KMS-11 (cell line): ENCODE results near the gene ATE1.

Source experiments
- H2AFZ ChIP-seq: fragments of 200-600 bp; sonication (generic); 2 replicates; pipeline ENCODE4 v1.6.1; 2016; ENCODE audit warnings: antibody characterized with exemption, mixed run types, low read depth
- H3K27ac ChIP-seq: fragments of 200-600 bp; sonication (generic); 2 replicates; pipeline ENCODE4 v1.6.1; 2016; ENCODE audit warnings: mild to moderate bottlenecking, mixed run types
- H3K27me3 ChIP-seq: fragments of 200-600 bp; sonication (generic); 2 replicates; pipeline ENCODE4 v1.6.1; 2017; ENCODE audit warnings: mild to moderate bottlenecking, low read depth, mixed run types, moderate library complexity; ENCODE audit not compliant: insufficient read depth
- H3K36me3 ChIP-seq: fragments of 200-600 bp; sonication (generic); 2 replicates; pipeline ENCODE4 v1.6.1; 2017; ENCODE audit warnings: mild to moderate bottlenecking, mixed run types; ENCODE audit not compliant: insufficient read depth
- H3K4me1 ChIP-seq: fragments of 200-600 bp; sonication (generic); 2 replicates; pipeline ENCODE4 v1.6.1; 2016; ENCODE audit warnings: mild to moderate bottlenecking, low read depth, mixed run types; ENCODE audit not compliant: poor library complexity, severe bottlenecking
- H3K4me2 ChIP-seq: fragments of 200-600 bp; sonication (generic); 2 replicates; pipeline ENCODE4 v1.7.0; 2016; ENCODE audit warnings: mild to moderate bottlenecking, mixed run types
- H3K4me3 ChIP-seq: fragments of 200-600 bp; sonication (generic); IDR thresholded peaks from 2 replicates; pipeline ENCODE4 v1.6.1; 2017; ENCODE audit warnings: low read depth, low read length, mixed read lengths; ENCODE audit not compliant: insufficient read depth
- H3K79me2 ChIP-seq: fragments of 200-600 bp; sonication (generic); 2 replicates; pipeline ENCODE4 v1.6.1; 2016; ENCODE audit warnings: low read depth, mixed run types; ENCODE audit not compliant: insufficient read depth
- H3K9ac ChIP-seq: fragments of 200-600 bp; sonication (generic); 2 replicates; pipeline ENCODE4 v1.6.1; 2016; ENCODE audit warnings: mild to moderate bottlenecking, mixed run types
- H4K20me1 ChIP-seq: fragments of 200-600 bp; sonication (generic); 2 replicates; pipeline ENCODE4 v1.6.1; 2016; ENCODE audit warnings: mild to moderate bottlenecking, mixed run types; ENCODE audit not compliant: insufficient read depth
- TF ChIP-seq, protein P1 (sequence below): fragments of 200-600 bp; sonication (generic); conservative IDR thresholded peaks from 2 replicates; pipeline ENCODE4 v1.6.1; 2017; ENCODE audit warnings: low read depth, mild to moderate bottlenecking, antibody characterized with exemption, low read length, moderate library complexity, mixed read lengths

Gene ATE1

DNA sequence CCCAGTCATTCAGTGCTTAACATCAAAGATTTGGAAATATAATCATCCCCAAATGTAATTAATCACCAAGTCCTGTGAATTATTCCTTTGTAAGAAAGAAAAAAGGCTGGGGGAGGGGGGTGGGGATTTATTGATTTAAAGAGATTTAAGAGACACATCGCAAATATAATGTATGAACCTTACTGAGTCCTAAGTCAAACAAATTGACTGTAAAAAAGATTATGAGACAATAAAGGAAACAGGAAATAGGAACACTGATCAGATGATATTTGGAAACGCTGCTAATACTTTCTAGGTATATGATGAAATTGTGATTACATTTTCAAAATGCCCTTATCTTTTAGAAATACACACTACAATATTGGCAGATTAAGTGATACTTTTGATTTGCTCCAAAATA lies 92.5 kb downstream of the ATE1 start:
- no peak overlapping the region for H3K4me3 ChIP-seq
- no peak overlapping the region for H2AFZ ChIP-seq
- no peaks in the 10 kb centered on the region for H3K79me2 ChIP-seq
- TF ChIP-seq, protein P1, sequence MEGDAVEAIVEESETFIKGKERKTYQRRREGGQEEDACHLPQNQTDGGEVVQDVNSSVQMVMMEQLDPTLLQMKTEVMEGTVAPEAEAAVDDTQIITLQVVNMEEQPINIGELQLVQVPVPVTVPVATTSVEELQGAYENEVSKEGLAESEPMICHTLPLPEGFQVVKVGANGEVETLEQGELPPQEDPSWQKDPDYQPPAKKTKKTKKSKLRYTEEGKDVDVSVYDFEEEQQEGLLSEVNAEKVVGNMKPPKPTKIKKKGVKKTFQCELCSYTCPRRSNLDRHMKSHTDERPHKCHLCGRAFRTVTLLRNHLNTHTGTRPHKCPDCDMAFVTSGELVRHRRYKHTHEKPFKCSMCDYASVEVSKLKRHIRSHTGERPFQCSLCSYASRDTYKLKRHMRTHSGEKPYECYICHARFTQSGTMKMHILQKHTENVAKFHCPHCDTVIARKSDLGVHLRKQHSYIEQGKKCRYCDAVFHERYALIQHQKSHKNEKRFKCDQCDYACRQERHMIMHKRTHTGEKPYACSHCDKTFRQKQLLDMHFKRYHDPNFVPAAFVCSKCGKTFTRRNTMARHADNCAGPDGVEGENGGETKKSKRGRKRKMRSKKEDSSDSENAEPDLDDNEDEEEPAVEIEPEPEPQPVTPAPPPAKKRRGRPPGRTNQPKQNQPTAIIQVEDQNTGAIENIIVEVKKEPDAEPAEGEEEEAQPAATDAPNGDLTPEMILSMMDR, result no peak
- H4K20me1 ChIP-seq, result no peaks in the 10 kb centered on the region
- H3K27ac ChIP-seq, result no peak overlapping the region
- no peak overlapping the region for H3K4me2 ChIP-seq
- H3K9ac ChIP-seq, result no peak overlapping the region
- H3K27me3 ChIP-seq, result no peaks in the 10 kb centered on the region
- no peaks in the 10 kb centered on the region for H3K4me1 ChIP-seq
- no peaks in the 10 kb centered on the region for H3K36me3 ChIP-seq

DNA sequence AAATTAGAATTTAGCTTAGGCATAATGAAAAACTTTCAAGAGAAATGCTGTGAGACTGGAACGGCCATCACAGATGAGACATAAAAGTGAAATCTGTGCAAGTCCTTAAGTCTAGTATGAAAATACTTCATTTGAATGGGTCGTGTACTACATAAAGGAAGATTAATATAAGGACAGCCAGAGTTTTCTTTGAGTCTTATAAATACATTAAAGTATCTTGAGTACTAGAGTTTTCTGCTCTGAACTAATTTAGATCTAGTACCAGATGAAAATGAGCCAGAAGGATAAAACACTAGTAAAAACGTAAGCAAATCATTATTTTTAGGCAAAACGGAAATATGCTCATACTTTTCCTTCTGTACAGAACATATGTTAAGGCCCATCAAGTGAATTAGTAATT lies 93.1 kb downstream of the ATE1 start:
- Histone ChIP-seq H4K20me1 (no peaks in the 10 kb centered on the region), H3K4me1 (no peaks in the 10 kb centered on the region), H2AFZ (no peak overlapping the region), H3K27ac (no peak overlapping the region), H3K4me2 (no peak overlapping the region), H3K79me2 (no peaks in the 10 kb centered on the region), H3K4me3 (no peak overlapping the region), H3K9ac (no peak overlapping the region), H3K27me3 (no peaks in the 10 kb centered on the region), H3K36me3 (no peaks in the 10 kb centered on the region)
- TF ChIP-seq, protein P1, result no peak

DNA sequence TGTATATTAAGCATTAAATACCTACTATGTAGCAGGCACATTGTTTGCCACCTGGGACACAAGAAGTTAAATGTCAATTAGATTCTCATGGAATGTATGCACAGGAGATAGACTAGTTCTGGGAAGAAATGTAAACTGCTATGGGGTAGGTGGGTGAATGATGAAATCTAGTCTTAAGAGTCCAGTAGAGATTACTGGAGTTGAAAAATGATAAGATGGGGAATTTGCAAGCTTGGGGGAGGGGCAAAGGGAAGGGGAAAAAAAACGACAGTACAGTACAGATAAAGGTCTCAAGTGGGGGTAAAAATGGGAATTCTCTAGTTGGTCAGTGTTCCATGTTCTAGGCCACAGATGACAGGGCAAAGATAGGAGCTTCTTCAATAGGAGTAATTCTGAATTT lies 94.4 kb downstream of the ATE1 start:
- no peak overlapping the region for H2AFZ ChIP-seq
- TF ChIP-seq, protein P1, result no peak
- no peaks in the 10 kb centered on the region for H3K79me2 ChIP-seq
- no peaks in the 10 kb centered on the region for H4K20me1 ChIP-seq
- H3K9ac ChIP-seq, result no peak overlapping the region
- no peaks in the 10 kb centered on the region for H3K36me3 ChIP-seq
- no peaks in the 10 kb centered on the region for H3K4me1 ChIP-seq
- no peak overlapping the region for H3K4me3 ChIP-seq
- H3K27me3 ChIP-seq, result no peaks in the 10 kb centered on the region
- no peak overlapping the region for H3K4me2 ChIP-seq
- H3K27ac ChIP-seq, result no peak overlapping the region

DNA sequence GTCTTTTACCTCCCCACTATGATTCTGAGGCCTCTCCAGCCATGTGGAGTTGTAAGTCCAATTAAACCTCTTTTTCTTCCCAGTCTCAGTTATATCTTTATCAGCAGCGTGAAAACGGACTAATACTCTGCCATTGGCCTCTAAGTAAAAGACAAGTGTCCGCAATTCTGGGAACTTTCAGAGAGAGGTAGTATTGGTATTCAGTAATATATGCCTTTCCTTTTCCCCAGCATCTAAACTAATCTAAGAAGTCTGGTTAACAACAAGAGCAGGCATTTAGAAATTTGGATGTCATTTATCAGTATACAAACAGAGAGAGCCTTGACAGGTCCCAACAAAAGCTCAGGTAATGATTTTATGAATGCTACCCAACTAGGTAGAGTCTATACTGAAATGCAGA lies 95.2 kb downstream of the ATE1 start:
- no peak overlapping the region for H3K9ac ChIP-seq
- TF ChIP-seq, protein P1, result no peak
- H3K4me3 ChIP-seq, result no peak overlapping the region
- no peak overlapping the region for H2AFZ ChIP-seq
- H3K27ac ChIP-seq, result no peak overlapping the region
- H3K27me3 ChIP-seq, result no peaks in the 10 kb centered on the region
- no peaks in the 10 kb centered on the region for H3K79me2 ChIP-seq
- H3K4me1 ChIP-seq, result no peaks in the 10 kb centered on the region
- no peaks in the 10 kb centered on the region for H3K36me3 ChIP-seq
- H3K4me2 ChIP-seq, result no peak overlapping the region
- H4K20me1 ChIP-seq, result no peaks in the 10 kb centered on the region

DNA sequence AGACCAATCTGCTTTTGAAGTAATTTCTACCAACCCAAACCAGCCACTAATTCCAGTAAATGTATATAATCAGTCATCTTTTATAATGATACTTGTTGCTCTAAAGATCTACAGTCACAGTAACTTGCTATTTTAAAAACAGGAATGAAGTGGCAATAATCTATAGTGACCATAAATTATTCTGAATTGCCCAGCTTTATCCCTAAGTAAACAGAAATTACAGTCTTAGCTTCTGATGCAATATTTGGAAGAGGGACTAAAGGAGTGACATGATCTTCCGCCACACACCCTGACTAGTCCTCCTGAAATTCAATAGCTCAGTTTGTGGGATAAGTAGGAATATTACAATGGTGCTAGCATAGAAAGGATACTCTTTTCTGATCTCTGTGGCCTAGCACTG lies 96.1 kb downstream of the ATE1 start:
- no peak overlapping the region for H3K4me2 ChIP-seq
- no peak overlapping the region for H3K27ac ChIP-seq
- H3K4me3 ChIP-seq, result no peak overlapping the region
- no peaks in the 10 kb centered on the region for H3K4me1 ChIP-seq
- H2AFZ ChIP-seq, result no peak overlapping the region
- no peaks in the 10 kb centered on the region for H4K20me1 ChIP-seq
- TF ChIP-seq, protein P1, result no peak
- no peaks in the 10 kb centered on the region for H3K36me3 ChIP-seq
- no peaks in the 10 kb centered on the region for H3K27me3 ChIP-seq
- no peaks in the 10 kb centered on the region for H3K79me2 ChIP-seq
- H3K9ac ChIP-seq, result no peak overlapping the region
